KMS-11 (cell line): ENCODE measurements around the gene NR1H4.
"Not testable (repeated sequence)": the region's sequence is repeated elsewhere in the genome, so short reads cannot be mapped to it uniquely, and the experiment has no call there.

Source experiments
- H2AFZ ChIP-seq: fragments of 200-600 bp; sonication (generic); 2 replicates; pipeline ENCODE4 v1.6.1; 2016; ENCODE audit warnings: antibody characterized with exemption, mixed run types, low read depth
- H3K27ac ChIP-seq: fragments of 200-600 bp; sonication (generic); 2 replicates; pipeline ENCODE4 v1.6.1; 2016; ENCODE audit warnings: mild to moderate bottlenecking, mixed run types
- H3K27me3 ChIP-seq: fragments of 200-600 bp; sonication (generic); 2 replicates; pipeline ENCODE4 v1.6.1; 2017; ENCODE audit warnings: mild to moderate bottlenecking, low read depth, mixed run types, moderate library complexity; ENCODE audit not compliant: insufficient read depth
- H3K36me3 ChIP-seq: fragments of 200-600 bp; sonication (generic); 2 replicates; pipeline ENCODE4 v1.6.1; 2017; ENCODE audit warnings: mild to moderate bottlenecking, mixed run types; ENCODE audit not compliant: insufficient read depth
- H3K4me1 ChIP-seq: fragments of 200-600 bp; sonication (generic); 2 replicates; pipeline ENCODE4 v1.6.1; 2016; ENCODE audit warnings: mild to moderate bottlenecking, low read depth, mixed run types; ENCODE audit not compliant: poor library complexity, severe bottlenecking
- H3K4me2 ChIP-seq: fragments of 200-600 bp; sonication (generic); 2 replicates; pipeline ENCODE4 v1.7.0; 2016; ENCODE audit warnings: mild to moderate bottlenecking, mixed run types
- H3K4me3 ChIP-seq: fragments of 200-600 bp; sonication (generic); IDR thresholded peaks from 2 replicates; pipeline ENCODE4 v1.6.1; 2017; ENCODE audit warnings: low read depth, low read length, mixed read lengths; ENCODE audit not compliant: insufficient read depth
- H3K79me2 ChIP-seq: fragments of 200-600 bp; sonication (generic); 2 replicates; pipeline ENCODE4 v1.6.1; 2016; ENCODE audit warnings: low read depth, mixed run types; ENCODE audit not compliant: insufficient read depth
- H3K9ac ChIP-seq: fragments of 200-600 bp; sonication (generic); 2 replicates; pipeline ENCODE4 v1.6.1; 2016; ENCODE audit warnings: mild to moderate bottlenecking, mixed run types
- H4K20me1 ChIP-seq: fragments of 200-600 bp; sonication (generic); 2 replicates; pipeline ENCODE4 v1.6.1; 2016; ENCODE audit warnings: mild to moderate bottlenecking, mixed run types; ENCODE audit not compliant: insufficient read depth
- TF ChIP-seq, protein P1 (sequence below): fragments of 200-600 bp; sonication (generic); conservative IDR thresholded peaks from 2 replicates; pipeline ENCODE4 v1.6.1; 2017; ENCODE audit warnings: low read depth, mild to moderate bottlenecking, antibody characterized with exemption, low read length, moderate library complexity, mixed read lengths

Gene NR1H4

DNA sequence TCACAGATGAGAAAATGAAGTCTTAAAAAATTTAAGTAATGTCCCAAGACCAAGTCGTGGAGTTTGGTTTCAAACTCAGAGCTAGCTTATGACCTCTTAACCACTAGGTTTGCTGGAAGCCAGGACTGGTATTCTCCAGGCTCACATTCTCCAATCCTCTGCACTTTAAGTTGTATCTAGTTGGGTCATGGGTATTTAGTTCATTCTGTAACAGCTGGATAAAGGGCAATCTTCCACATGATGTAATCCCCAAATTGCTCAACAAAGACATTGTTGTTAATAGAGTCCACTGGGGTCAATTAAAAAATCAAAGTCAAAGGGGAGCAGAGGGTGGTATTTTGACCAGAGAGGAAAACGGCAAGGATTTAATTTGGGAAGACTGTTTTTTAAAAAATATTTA is 82.1 kb downstream of the NR1H4 start:
- Histone ChIP-seq H4K20me1 (no peaks in the 10 kb centered on the region), H2AFZ (no peak overlapping the region), H3K9ac (no peak overlapping the region), H3K4me3 (no peak overlapping the region), H3K79me2 (no peaks in the 10 kb centered on the region), H3K4me1 (peaks cover 22% of the 10 kb centered on the region), H3K27ac (no peak overlapping the region), H3K36me3 (no peaks in the 10 kb centered on the region), H3K27me3 (no peaks in the 10 kb centered on the region), H3K4me2 (no peak overlapping the region)
- TF ChIP-seq, protein P1, sequence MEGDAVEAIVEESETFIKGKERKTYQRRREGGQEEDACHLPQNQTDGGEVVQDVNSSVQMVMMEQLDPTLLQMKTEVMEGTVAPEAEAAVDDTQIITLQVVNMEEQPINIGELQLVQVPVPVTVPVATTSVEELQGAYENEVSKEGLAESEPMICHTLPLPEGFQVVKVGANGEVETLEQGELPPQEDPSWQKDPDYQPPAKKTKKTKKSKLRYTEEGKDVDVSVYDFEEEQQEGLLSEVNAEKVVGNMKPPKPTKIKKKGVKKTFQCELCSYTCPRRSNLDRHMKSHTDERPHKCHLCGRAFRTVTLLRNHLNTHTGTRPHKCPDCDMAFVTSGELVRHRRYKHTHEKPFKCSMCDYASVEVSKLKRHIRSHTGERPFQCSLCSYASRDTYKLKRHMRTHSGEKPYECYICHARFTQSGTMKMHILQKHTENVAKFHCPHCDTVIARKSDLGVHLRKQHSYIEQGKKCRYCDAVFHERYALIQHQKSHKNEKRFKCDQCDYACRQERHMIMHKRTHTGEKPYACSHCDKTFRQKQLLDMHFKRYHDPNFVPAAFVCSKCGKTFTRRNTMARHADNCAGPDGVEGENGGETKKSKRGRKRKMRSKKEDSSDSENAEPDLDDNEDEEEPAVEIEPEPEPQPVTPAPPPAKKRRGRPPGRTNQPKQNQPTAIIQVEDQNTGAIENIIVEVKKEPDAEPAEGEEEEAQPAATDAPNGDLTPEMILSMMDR, result no peak

DNA sequence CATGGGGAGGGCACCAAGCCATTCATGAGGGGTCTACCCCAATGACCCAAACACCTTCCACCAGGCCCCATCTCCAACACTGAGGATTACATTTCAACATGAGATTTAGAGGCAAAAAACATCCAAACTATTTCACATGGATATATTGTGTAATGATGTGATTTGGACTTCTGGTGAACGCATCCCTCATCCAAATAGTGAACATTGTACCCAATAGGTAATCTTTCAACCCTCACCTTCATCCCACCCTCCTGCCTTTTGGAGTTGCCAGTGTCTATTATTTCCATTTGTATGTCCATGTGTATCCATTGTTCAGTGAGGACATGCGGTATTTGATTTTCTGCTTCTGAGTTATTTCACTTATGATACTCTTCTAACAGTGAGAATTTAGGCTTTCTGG is 83.7 kb downstream of the NR1H4 start:
- Histone ChIP-seq H3K9ac (no peak overlapping the region), H4K20me1 (no peaks in the 10 kb centered on the region), H3K4me1 (peaks cover 22% of the 10 kb centered on the region), H3K4me2 (no peak overlapping the region), H3K79me2 (no peaks in the 10 kb centered on the region), H3K4me3 (no peak overlapping the region), H2AFZ (no peak overlapping the region), H3K27me3 (no peaks in the 10 kb centered on the region), H3K36me3 (no peaks in the 10 kb centered on the region), H3K27ac (no peak overlapping the region)
- TF ChIP-seq, protein P1, result no peak

DNA sequence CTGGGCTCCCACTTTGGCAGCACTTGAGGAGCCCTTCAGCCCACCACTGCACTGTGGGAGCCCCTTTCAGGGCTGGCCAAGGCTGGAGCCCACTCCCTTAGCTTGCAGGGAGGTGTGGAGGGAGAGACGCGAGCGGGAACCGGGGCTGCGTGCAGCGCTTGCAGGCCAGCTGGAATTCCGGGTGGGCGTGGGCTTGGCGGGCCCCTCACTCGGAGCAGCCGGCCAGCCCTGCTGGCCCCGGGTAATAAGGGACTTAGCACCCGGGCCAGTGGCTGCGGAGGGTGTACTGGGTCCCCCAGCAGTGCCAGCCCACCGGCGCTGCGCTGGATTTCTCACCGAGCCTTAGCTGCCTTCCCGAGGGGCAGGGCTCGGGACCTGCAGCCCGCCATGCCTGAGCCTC is 85.6 kb downstream of the NR1H4 start:
- H3K4me3 ChIP-seq, H3K27me3 ChIP-seq, H3K27ac ChIP-seq, H3K79me2 ChIP-seq, H3K4me2 ChIP-seq, H2AFZ ChIP-seq, H3K9ac ChIP-seq, H4K20me1 ChIP-seq, H3K36me3 ChIP-seq: not testable (repeated sequence)
- peaks cover 11% of the 10 kb centered on the region for H3K4me1 ChIP-seq

GRCh38 chr12:100564090-100564489 is 90.4 kb downstream of the NR1H4 start:
- TF ChIP-seq, protein P1, result no peak
- Histone ChIP-seq H3K9ac (no peak overlapping the region), H3K4me2 (no peak overlapping the region), H3K27ac (no peak overlapping the region), H3K79me2 (no peaks in the 10 kb centered on the region), H3K4me1 (peaks cover 29% of the 10 kb centered on the region), H4K20me1 (no peaks in the 10 kb centered on the region), H3K27me3 (no peaks in the 10 kb centered on the region), H2AFZ (no peak overlapping the region), H3K36me3 (no peaks in the 10 kb centered on the region), H3K4me3 (no peak overlapping the region)

GRCh38 chr12:100564905-100565467 is 91.3 kb downstream of the NR1H4 start:
- TF ChIP-seq, protein P1, result no peak
- no peak overlapping the region for H3K27ac ChIP-seq
- no peaks in the 10 kb centered on the region for H4K20me1 ChIP-seq
- H3K79me2 ChIP-seq, result no peaks in the 10 kb centered on the region
- no peak overlapping the region for H2AFZ ChIP-seq
- H3K27me3 ChIP-seq, result no peaks in the 10 kb centered on the region
- no peak overlapping the region for H3K4me3 ChIP-seq
- H3K4me2 ChIP-seq, result no peak overlapping the region
- peaks cover 29% of the 10 kb centered on the region for H3K4me1 ChIP-seq
- H3K9ac ChIP-seq, result no peak overlapping the region
- no peaks in the 10 kb centered on the region for H3K36me3 ChIP-seq
